CD4-positive, alpha-beta T cell treated with Interleukin-2 at 100 ng/mL for 4 hours (primary cell): ENCODE results near the gene CILP.

Experiments
- DNase-seq: peaks from one replicate; pipeline ENCODE4 v3.0.0-alpha.2; 2020; ENCODE audit warnings: low spot score

The CILP gene

DNA sequence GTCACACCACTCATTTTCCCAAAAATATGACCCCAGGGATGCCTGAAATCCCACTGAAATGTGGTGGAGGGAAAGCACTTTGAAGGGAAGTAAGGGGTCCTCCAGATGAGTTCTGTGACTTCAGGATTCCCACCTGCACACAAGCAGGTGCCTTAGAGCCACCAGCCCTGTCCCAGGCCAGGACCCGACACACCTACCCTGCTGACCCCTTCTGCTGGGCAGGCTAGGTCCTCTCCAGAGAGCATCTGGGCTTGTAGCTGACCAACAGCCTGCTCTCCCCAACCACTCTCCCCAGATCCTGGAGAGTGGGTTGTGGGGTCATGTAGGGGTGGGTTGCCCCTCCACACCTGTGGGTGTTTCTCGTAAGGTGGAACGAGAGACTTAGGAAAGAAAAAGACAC lies 14.9 kb upstream of the CILP start:
- DNase-seq = no peak

DNA sequence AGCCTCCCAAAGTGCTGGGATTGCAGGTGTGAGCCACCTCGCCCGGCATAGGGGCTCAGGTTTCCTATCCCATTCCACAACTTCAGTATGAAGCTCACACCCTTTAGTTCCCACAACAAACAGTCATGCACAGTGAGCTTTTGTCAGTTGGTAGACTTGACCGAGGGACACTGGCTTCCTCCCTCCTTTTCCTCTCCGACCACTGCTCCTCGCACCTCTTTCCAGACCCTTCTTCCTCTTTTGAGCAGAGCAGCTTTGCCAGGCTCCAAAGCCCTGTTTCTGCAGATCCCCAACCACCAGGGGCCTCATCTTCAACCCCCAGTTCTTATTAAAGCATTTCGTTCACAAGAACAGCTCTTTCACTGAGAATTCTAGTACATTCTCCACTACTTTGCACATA lies 12.7 kb upstream of the CILP start:
- DNase-seq = no peak

DNA sequence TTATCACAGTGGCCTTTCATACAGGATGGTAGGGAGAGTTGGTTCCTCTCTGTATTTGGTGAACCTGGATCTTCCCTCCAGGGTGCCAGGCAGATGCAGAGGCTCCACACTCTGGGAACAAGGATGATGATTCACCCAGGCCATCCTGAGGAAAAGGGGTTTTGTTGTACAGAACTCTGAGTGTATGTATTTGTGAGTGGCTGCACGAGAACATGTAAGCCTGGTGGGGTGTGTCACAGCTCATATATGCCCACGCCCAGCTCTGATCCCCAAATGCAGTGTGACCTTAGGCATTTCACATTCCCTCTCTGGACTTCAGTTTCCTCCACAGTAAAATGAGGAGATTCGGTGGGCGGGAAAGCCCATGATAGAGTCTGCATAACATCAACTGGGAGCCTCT lies 11.6 kb upstream of the CILP start:
- DNase-seq = no peak

DNA sequence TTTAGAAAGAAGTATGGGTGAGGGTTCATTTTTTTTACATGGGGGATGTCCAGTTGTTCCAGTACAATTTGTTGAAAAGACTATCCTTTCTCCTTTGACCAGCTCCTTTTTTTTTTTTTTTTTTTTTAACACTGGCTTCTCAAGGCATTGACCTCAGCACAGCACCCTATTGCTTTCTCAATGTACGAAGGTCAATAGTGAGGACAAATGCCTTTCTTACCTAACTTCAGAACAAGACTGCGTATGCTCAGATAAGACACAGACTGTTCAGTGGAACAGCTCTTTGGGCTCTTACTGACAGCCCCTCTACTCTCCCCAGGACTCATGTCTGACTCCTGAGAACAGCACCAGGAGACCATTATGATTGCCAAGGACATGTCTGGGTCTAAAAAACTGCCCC lies 10.4 kb upstream of the CILP start:
- DNase-seq = no peak

DNA sequence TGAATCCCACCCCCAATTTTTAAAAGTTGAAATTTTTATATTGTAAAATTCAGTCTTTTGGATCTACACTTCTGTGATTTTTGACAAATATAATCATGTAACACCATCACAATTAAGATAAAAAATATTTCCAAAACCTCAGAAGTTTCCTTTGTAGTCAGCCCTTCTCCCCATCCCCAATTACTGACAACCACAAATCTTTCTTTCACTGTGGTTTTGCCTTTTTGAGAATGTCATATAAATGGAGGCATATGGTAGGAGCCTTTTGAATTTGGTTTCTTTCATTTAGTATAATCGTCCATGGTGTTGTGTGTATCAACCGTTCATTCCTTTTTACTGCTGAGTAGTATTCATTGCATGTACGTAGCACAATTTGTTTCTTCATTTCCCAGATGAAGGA lies 7.9 kb upstream of the CILP start:
- DNase-seq = no peak

DNA sequence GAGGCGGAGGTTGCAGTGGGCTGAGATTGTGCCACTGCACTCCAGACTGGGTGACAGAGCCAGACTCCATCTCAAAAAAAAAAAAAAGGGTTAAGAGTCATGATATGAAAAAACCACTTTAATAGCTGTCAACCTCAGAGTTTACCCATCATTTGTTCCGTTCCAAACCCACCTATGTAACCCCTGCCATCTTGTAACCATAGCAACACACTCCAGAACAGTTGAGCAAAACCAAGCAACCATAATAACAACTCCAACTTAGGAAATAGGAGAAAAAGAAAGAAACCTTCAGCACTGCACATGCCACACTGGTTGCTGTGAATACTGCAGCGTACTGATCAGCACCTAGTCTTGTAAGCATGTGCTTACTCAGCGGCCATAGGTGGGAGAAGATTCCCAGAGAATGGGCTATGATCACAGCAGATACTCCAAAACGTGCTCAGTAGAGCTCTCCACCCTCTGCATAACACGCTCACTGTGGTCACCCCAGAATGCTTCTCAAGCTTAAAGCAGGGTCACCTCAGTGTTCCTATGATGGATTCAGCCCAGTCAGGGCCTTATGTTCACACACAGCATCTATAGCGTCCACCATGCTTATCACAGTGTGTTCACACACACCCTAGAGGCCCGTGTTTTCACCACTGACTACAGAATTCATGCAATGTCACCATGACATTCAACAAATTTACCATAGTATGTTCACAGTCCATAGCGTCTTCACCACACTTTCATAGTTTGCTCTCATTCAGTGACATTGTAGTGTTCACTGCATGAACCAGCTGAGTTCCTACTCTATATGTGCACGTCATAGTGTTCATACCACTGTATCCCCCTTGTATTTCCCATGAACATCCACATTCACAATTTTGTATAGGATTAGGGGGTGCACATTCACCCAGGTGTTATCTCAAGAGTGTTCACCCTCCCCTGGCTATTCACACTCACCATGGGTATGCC lies 6.5 kb upstream of the CILP start:
- DNase-seq = no peak

DNA sequence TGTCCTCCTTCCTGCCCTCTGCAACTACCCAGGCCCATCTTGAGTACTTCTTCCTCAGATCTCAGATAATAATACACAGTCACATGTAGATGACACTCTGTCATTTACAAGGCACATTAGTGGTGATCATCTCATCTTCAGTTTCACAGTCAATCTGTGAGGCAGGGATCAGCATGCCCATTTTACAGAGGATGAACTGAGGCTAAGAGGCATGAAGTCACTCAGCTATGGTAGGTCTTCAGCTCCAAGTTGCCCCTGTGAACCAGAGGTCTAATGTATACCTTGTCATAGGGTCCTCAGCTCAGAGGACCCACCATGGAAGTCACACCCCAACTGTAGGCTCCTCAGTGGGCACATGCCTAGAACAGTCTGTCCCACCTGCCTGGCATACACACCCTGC lies 4.2 kb upstream of the CILP start:
- DNase-seq = no peak

DNA sequence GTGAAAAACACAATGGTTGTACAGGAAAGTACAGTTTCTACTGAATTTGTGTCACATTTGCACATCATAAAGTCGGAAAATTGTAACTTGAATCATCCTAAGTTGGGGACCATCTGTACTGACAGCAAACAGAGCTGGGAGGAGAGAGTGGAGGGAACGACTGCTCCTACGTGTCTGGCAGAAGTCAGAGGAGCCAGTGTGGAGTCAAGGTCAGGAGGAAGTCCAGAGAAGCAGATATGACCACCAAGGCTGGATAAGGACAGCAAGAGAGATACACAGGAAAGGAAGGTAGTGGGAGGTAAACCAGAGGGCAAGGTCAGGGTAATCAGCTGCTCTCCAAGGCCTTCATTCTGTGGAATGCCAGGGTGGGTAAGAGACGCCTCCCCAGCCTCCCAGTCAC lies 2.7 kb upstream of the CILP start:
- DNase-seq = no peak

DNA sequence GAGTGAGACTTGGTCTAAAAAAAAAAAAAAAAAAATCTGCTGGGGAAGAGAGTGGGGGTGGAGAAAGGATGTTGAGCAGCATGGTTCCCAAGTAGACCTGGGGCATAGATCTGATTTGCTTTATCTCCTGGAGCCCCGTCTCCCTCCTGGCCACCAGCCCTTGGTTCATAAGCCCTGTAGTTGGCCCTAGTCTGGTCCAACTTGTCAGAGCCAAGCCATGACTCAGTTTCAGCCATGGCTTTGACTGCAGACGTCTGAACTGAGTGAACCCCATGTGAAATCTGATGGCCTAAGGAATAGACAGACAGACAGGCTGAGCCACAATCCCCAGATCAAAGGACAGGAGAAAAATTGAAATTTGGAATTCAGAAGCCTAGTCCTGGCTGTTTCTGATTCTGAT lies 2.0 kb upstream of the CILP start:
- no peak for DNase-seq

DNA sequence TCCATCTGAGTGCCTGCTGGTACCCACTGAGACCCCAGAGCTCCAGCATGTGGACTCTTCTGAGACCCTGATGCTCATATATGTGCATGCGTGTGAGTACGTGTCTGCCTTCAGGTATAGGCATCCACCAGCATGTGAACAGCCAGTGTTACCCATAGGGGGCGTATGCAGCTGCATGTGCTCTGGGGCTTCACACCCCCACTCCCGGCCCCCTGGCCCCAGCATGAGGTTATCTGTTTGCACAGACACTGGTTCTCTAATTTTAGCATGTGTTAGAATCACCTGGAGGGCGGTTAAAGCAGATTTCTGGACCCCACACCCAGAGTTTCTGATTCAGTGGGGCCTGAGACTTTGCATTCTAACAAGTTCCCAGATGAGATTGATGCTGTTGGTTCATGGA lies 824 bp upstream of the CILP start:
- DNase-seq = peak; percentile 27

DNA sequence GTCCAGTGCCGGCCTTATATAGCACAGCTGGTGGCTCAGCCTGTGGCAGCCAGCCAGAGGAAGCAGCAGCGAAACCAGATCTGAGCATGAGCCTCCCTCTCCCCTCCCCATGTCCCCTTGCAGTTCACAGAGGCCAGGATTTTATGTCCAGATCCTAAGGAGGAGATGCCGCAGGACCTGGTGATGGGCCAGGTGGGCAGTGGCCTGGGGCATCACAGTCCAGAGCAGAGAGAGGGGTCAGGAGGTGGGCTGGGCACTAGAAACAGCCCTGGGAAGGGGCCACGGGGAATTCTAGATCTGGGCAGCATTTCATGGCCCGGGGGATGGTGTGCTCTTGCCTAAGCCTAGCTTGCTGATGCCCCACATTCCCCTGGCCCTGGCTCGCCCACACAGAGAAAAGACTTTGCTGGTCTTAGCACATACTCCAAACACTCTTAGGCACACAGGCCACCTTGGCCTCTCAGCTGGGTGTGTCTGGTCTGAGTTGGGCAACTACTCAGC lies 259 bp upstream of the CILP start:
- DNase-seq = no peak

DNA sequence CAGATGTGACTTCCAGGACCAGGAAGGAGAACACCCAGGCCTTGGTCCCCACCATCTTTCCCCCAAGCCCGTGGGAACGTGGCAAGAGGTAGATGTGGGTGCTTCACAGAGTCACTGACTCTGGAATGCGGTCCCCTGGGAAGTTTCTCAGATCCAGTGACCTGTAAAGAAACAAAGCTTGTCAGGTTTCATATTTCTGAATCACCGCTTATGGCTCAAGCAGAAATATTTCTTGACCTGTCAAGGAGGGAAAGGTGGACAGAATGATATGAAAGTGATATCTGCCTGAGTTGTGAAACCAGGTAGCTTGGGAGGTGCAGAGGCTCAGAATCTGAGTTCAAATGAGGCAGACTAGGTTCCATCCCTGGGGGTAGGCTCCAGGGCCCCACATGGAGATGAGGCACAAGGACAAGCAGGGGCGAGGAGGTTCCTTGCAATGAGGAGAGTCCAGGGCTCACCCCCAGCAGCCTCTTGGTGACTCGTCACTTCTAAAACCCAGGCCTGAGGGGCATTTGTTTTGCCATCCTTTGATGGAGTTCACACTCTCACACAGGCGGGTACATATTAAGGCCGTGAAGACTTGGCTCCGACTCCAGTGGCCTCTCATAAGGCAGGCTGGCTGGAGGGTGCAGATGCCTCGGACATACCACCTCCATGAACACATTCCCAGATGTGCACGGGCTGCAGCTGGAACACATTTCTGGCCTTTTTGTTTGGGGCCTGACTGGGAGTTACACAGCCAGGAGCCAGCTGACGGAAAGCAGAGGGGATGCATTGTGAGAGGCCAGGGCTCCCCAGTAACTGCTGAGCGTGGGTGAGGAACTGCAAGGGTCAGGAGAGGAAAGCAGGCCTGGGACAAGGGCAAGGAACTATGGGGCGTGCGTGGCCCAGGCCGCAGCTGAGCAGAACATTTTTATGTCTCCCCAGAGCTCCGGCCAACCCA lies 1.3 kb downstream of the CILP start:
- no peak for DNase-seq

DNA sequence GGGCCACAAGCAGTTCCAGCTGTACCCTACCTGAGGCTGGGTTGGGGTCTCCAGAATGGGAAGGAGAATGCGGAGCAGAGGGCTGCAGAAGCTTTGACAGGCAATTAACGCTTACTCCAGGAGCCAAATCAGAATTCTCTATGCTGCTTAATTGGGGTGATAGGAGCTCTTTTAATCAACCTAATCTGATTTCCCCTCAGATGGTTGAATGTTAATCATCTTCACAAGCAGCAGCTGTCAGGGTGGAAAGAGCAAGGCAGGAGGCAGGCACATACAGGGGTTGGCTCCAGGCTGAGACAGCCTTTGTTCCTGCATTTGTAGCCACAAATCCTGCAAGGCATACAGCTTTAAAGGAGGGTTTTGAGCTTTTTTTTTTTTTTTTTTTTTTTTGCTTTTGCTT lies 2.6 kb downstream of the CILP start:
- no peak for DNase-seq

DNA sequence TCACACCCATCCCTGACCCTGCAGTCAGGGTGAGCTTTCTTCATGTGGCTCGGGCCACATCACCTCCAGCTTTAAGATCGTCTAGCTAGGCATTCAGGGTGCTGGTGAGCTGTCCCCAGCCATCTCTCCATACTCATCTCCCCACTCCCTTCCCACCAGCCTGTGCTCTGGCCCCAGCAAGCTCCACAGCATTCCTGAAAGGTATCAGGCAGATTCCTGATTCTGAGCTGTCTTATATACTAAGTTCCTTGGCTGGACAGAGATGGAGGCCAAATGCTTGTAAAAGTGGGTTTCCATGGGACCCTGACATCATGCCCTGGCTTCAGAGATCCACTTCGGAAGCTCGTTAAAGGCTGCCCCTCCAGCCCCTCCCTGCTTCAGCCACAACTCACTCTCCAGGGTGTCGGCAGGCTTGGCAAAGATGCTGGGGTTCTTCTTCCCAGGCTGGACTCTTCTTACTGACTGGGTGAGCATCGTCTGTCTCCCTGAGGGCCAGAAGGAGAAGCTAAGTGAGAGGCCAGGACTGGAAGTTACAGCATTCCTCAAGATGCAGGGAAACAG lies 3.9 kb downstream of the CILP start:
- DNase-seq = no peak

DNA sequence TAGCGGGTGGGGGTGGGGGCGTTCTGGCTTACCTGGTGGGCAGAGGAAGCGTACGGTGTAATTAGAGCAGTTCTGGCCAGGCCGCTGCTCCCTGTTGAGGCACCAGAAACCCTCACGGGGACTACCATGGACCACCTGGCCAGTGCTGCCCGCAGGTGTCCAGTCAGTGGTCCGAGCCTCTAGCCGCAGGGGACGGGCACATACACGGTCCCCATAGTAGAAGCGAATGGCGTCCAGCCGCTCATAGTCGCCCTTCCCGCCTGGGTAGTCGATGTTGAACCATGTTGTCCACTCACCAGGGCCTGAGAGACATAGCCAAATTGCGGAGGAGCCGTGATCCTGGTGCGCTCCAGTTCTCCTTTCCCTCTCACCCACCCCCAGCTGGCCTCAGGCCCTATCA lies 4.5 kb downstream of the CILP start:
- DNase-seq = no peak

DNA sequence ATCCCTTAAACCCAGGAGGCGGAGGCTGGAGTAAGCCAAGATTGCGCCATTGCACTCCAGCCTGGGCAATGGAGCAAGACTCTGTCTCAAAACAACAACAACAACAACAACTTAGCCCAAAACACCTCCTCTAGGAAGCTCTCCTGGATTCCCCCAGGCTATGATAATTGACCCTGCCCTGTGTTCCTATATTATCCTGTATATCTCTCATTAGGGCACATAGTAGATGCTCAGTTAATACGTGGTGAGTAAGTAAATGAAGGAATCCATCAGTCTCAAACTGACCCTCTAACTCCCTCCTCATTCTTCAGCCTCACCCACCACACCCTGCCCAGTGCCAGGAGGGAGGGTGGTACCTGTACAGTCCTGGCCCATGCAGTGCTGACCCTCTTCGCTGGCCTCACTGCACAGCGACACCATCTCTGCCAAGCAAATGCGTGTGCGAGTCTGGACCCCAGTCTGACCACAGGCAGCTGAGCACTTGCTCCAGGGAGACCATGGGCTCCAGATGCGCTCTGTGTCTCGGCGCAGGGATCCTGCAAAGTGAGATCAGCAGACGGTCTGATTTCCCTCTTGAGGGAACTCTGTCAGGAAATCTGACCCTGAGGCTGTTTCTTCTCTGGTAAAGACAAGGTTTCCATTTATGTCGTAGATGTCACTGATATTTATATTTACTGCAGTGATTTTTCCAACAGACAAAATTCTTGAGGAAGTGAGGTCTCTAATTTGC lies 6.2 kb downstream of the CILP start:
- DNase-seq = no peak

DNA sequence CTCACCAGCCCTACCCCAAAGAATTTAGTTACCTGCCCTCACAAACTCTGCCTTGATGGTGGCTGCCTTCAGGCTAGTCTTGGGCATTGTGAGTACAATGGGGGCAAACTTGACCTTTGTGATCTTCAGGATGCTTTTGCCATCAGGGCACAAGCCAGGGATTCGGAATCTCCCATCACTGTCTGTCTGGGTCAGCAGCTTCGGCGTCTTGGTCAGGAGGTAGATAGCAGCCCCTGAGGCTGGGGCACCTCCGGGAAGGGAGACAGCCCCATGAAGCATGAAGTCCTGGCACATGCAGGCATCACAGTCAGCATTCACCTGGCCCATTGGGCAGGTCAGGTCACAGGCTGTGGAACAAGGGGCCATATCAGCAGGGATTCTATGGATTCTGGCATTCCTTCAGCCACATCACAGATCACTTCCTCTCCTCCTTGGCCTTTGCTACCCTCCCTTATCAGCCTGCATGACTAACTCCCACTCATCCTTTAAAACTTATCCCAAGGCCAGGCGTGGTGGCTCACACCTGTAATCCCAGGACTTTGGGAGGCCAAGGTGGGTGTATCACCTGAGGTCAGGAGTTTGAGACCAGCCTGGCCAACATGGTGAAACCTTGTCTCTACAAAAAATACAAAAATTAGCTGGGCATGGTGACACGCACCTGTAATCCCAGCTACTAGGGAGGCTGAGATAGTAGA lies 6.9 kb downstream of the CILP start:
- DNase-seq = no peak

DNA sequence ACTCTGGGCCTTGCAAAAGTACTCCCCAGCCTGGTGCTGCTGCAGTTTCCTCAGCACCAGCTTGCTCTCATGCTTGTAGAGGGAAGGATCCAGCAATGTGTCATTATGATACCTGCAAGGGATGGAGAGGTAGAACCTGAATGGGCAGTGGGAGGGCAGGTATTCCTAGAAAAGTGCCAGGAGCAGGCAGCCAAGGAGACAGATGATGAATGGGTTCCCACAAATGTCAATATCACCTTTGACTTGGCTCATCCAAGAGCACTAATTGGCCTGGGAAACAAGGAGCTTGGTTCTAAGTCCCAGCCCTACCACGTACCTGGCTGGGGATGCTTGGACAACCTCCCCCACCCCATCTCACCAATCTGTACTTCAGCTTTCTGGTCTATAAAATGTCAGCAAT lies 9.4 kb downstream of the CILP start:
- no peak for DNase-seq

DNA sequence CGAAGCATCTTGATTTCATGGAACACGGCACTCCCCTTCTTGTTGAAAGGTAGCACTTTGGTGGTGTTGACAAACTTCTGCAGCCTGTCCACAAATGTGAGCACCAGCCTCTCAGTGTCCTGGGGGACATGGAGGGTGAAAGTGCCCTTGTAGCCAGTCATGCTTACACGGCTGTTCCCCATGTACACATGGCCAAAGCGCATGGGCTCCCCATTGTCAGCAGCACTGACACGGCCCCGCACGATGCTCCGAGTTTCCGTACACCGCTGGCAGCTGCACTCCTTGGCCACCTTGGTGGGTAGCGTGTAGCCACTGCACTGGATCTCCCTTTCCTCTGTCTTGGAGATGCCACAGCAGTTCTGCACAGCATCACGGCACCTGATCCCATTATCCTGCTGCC lies 12.7 kb downstream of the CILP start:
- DNase-seq = no peak

DNA sequence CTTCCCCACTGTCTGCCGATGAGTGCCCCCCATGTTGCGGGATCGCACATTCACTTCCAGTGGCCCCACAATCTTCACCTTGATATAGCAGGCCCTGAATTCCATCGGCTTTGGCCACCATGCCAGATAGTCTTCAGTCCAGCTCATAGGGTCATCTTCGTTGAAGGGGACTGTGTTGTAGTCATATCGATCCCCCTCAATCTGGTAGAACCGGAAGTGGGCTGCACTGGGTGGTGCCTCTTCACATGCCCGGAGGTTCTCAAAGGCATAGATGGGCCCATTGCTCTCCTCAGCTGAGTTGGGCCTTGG lies 14.0 kb downstream of the CILP start:
- DNase-seq = no peak

DNA sequence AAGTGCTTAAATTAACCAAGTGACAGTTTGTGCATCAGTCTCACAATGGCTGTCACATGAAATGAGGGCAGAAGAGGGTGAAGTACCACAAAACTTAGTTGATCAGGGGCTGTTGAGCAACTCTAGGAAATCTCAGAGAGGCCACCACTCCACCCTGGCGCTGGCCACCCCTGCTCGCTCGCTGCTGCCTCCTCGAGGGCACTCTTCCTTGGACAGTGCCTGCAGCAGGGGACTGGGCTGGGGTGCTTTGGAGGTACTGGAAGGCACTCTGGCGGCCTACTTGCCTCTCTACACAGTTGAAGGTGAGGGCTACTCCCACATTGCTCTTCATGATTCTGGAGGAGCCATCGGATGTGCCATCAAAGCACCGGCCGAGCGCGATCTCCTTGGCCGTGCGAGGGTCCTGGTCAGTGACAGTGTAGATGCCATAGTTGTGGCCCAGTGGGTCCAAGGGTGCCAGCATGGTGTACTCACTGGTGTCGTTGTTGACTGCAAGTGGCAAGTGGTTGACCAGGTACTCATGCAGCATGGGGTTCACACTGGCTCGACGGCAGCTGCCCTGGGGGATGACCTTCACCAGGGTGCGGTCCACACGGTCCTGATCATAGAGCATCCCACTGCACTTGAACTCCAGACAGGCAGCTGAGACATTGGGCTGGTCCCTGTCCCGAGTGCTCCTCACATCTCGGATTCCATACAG lies 14.5 kb downstream of the CILP start:
- no peak for DNase-seq
